Uterus (tissue), 4 donors: ENCODE data around the gene RAB3IL1. TPM values are rescaled to one million over a fixed set of nuclear protein-coding genes. Genes with fewer than 3 reads are reported as not detected.

ENCODE experiments used
- DNase-seq, 2 donors: peaks; one replicate each; pipeline ENCODE4 v3.0.0-alpha.2; 2019 to 2020
- H3K27ac ChIP-seq, 2 donors: fragments of 200-600 bp; sonication (generic); 1 replicate in 1 of 2; 2 replicates in 1 of 2; pipeline ENCODE4 v1.5.1; 2016 to 2018
- H3K27me3 ChIP-seq, 2 donors: fragments of 200-600 bp; sonication (generic); one replicate each; pipeline ENCODE4 v1.5.1; 2018 to 2019; ENCODE audit warnings: control low read depth in 1 of 2
- H3K36me3 ChIP-seq, 2 donors: fragments of 200-600 bp; sonication (generic); one replicate each; pipeline ENCODE4 v1.5.1; 2019; ENCODE audit warnings: control low read depth in 1 of 2
- H3K4me1 ChIP-seq, 2 donors: fragments of 200-600 bp; sonication (generic); one replicate each; pipeline ENCODE4 v1.5.1; 2018 to 2019; ENCODE audit warnings: control low read depth in 1 of 2
- H3K4me3 ChIP-seq, 2 donors: fragments of 200-600 bp; sonication (generic); 1 replicate in 1 of 2; 2 replicates in 1 of 2; pipeline ENCODE4 v1.5.1; 2018 to 2019; ENCODE audit warnings: mild to moderate bottlenecking in 1 of 2
- H3K9me3 ChIP-seq, 2 donors: fragments of 200-600 bp; sonication (generic); one replicate each; pipeline ENCODE4 v1.5.1; 2019; ENCODE audit warnings: control low read depth in 1 of 2
- POLR2A ChIP-seq, 2 donors: fragments of 450-650 bp; IDR thresholded peaks; one replicate each; pipeline ENCODE4 v1.6.1; 2016; ENCODE audit warnings: antibody characterized with exemption in 2 of 2, mild to moderate bottlenecking in 1 of 2, moderate library complexity in 1 of 2
- intact Hi-C: fragments of 100-400 bp; cut with DNase I; formaldehyde crosslinking; loops from one replicate; pipeline ENCODE4 v1.15.1; 2023; ENCODE audit warnings: low total_unique reads
- total RNA-seq, 4 donors: library from RNA; depleted of rRNA in 3 of 4; stranded (reverse); fragments of >200 nt in 3 of 4; gene quantifications; one replicate each; pipeline versions ENCODE4 v1.1.0 to v1.2.4, GENCODE V29; 2014 to 2023
- TF ChIP-seq, protein P1 (sequence below), 4 experiments: fragments of 200-600 bp in 2 of 4; fragments of 450-650 bp in 2 of 4; sonication (generic) in 2 of 4; IDR thresholded peaks; one replicate each; pipeline ENCODE4 v1.5.1; 2016 to 2019; ENCODE audit warnings: antibody characterized with exemption in 4 of 4, mild to moderate bottlenecking in 2 of 4, moderate library complexity in 1 of 4
- donor health status: DM: yes; HTN: yes; CAD: no.

Gene RAB3IL1
- total RNA-seq, 4 donors from 2014 or later: 12.6 to 60.3 (median 26.8) TPM

- no peaks in the 10 kb centered on the region for H3K36me3 ChIP-seq
- peak in 1 of 2 donors; percentile 39 for DNase-seq
- TF ChIP-seq POLR2A (IDR thresholded peaks at IDR 0.05): no peak
- TF ChIP-seq, protein P1, sequence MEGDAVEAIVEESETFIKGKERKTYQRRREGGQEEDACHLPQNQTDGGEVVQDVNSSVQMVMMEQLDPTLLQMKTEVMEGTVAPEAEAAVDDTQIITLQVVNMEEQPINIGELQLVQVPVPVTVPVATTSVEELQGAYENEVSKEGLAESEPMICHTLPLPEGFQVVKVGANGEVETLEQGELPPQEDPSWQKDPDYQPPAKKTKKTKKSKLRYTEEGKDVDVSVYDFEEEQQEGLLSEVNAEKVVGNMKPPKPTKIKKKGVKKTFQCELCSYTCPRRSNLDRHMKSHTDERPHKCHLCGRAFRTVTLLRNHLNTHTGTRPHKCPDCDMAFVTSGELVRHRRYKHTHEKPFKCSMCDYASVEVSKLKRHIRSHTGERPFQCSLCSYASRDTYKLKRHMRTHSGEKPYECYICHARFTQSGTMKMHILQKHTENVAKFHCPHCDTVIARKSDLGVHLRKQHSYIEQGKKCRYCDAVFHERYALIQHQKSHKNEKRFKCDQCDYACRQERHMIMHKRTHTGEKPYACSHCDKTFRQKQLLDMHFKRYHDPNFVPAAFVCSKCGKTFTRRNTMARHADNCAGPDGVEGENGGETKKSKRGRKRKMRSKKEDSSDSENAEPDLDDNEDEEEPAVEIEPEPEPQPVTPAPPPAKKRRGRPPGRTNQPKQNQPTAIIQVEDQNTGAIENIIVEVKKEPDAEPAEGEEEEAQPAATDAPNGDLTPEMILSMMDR (IDR thresholded peaks at IDR 0.05): no peak
- intact Hi-C loops: no loop called here
- no peaks in the 10 kb centered on the region for H3K9me3 ChIP-seq
- H3K4me3 ChIP-seq: no peak overlapping the region
- peaks cover 9 to 28% of the 10 kb centered on the region in 2 donors for H3K4me1 ChIP-seq
- no peaks in the 10 kb centered on the region for H3K27me3 ChIP-seq
- H3K27ac ChIP-seq: peak overlapping the region; percentile 93 to 95
Measured at GRCh38 chr11:61924064-61924455, 6.7 kb upstream of the RAB3IL1 start.

DNA sequence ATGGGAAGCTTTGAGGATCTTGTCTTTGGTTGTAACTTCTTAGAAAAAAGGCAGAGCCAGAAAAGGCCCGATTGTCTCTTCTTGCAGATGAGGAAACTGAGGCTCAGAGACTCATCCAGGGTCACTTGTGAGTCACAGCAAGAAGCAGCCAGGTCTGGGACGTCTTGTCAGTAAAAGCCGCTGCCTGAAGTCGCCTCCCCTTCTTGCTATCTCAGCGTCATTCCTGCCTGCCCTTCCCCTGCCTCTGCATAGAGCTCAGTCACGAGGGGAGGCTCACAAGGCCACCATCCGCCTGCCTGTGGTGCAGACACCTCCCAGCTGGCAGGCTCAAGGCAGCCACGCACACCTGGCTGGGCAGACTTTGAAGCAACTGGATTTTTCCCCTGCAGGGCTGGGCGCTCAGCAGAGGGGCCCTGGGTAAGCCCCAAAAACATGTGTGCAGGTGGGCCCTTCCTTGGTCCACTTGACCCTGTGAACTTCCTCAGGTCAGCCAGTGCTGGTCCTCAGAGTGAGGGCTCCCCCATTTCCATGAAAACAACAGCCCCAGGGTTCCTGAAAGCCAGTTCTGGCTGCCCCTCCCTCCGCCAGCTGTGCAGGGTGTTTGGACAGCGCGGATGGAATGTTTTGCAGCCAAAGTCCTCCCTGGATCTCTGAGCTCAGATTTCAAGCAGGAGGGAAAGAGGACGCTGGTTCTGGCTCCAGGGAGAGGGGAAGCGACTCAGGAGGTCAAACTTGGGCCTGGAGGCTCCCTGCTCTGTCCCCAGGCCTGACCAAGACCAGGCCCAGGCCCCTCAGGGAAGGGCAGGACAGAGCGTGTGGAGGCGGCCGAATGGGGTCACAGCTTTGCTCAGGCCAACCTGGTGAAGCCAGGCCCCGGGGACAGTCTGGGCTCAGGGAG, 6.0 kb upstream of the RAB3IL1 start:
- peaks cover 9 to 28% of the 10 kb centered on the region in 2 donors for H3K4me1 ChIP-seq
- TF ChIP-seq, protein P1 (IDR thresholded peaks at IDR 0.05): no peak
- TF ChIP-seq POLR2A (IDR thresholded peaks at IDR 0.05): peak in 1 of 2 donors; percentile 26
- H3K36me3 ChIP-seq: no peaks in the 10 kb centered on the region
- intact Hi-C loops: no loop called here
- H3K27me3 ChIP-seq: no peaks in the 10 kb centered on the region
- peak overlapping the region; percentile 93 to 95 for H3K27ac ChIP-seq
- DNase-seq: peak; percentile 83 to 86
- H3K4me3 ChIP-seq: no peak overlapping the region
- no peaks in the 10 kb centered on the region for H3K9me3 ChIP-seq

GRCh38 chr11:61922539-61922938, 5.2 kb upstream of the RAB3IL1 start:
- Histone ChIP-seq H3K36me3 (no peaks in the 10 kb centered on the region), H3K27me3 (no peaks in the 10 kb centered on the region), H3K27ac (peak overlapping the region; percentile 93 to 95), H3K9me3 (no peaks in the 10 kb centered on the region), H3K4me1 (peaks cover 13 to 28% of the 10 kb centered on the region in 2 donors), H3K4me3 (no peak overlapping the region)
- intact Hi-C loops: no loop called here
- TF ChIP-seq, protein P1 (IDR thresholded peaks at IDR 0.05): peak in 1 of 4 experiments; percentile 29
- TF ChIP-seq POLR2A (IDR thresholded peaks at IDR 0.05): peak; percentile 18 to 28
- peak; percentile 94 to 97 for DNase-seq

- no peaks in the 10 kb centered on the region for H3K27me3 ChIP-seq
- H3K4me1 ChIP-seq: peaks cover 13 to 28% of the 10 kb centered on the region in 2 donors
- intact Hi-C loops: no loop called here
- DNase-seq: peak in 1 of 2 donors; percentile 14
- H3K4me3 ChIP-seq: no peak overlapping the region
- H3K36me3 ChIP-seq: no peaks in the 10 kb centered on the region
- no peaks in the 10 kb centered on the region for H3K9me3 ChIP-seq
- H3K27ac ChIP-seq: peak overlapping the region; percentile 90 to 95
- TF ChIP-seq POLR2A (IDR thresholded peaks at IDR 0.05): no peak
- TF ChIP-seq, protein P1 (IDR thresholded peaks at IDR 0.05): no peak
Measured at GRCh38 chr11:61921446-61921845, 4.1 kb upstream of the RAB3IL1 start.
